Astrocyte of the spinal cord (primary cell): ENCODE data around the gene ZHX3.

Experiments
- DNase-seq: peaks from one replicate; pipeline ENCODE4 v3.0.0; 2011; ENCODE audit warnings: low read depth, low spot score
- H3K4me3 ChIP-seq: 2 replicates; pipeline ENCODE4 v1.5.1; 2011; ENCODE audit warnings: low read depth, mild to moderate bottlenecking, low read length, moderate library complexity
- CTCF ChIP-seq: IDR thresholded peaks from 2 replicates; pipeline ENCODE4 v1.5.1; 2012; ENCODE audit warnings: low read depth, mild to moderate bottlenecking, low read length, inconsistent platforms
- in situ Hi-C: cut with HindIII; loops from 2 replicates; pipeline ENCODE4 v1.10.0; 2017; ENCODE audit warnings: low sequenced_read_pairs

The ZHX3 gene

GRCh38 chr20:41145317-41145716, 172.2 kb downstream of the ZHX3 start:
- TF ChIP-seq CTCF: no peak
- no peak for DNase-seq
- no peak overlapping the region for H3K4me3 ChIP-seq
- in situ Hi-C loops: no loop called here

GRCh38 chr20:41143354-41143753, 174.2 kb downstream of the ZHX3 start:
- no peak for DNase-seq
- no peak for TF ChIP-seq CTCF
- in situ Hi-C loops: no loop called here
- H3K4me3 ChIP-seq: no peak overlapping the region

GRCh38 chr20:41142919-41143318, 174.6 kb downstream of the ZHX3 start:
- in situ Hi-C loops: no loop called here
- no peak for TF ChIP-seq CTCF
- no peak overlapping the region for H3K4me3 ChIP-seq
- no peak for DNase-seq

GRCh38 chr20:41142245-41142644, 175.3 kb downstream of the ZHX3 start:
- no peak for DNase-seq
- H3K4me3 ChIP-seq: no peak overlapping the region
- in situ Hi-C loops: no loop called here
- no peak for TF ChIP-seq CTCF

GRCh38 chr20:41141153-41141815, 176.2 kb downstream of the ZHX3 start:
- in situ Hi-C loops: no loop called here
- no peak overlapping the region for H3K4me3 ChIP-seq
- TF ChIP-seq CTCF: no peak
- peak; percentile 56 for DNase-seq

GRCh38 chr20:41140226-41141133, 177.1 kb downstream of the ZHX3 start:
- DNase-seq: no peak
- H3K4me3 ChIP-seq: no peak overlapping the region
- no peak for TF ChIP-seq CTCF
- in situ Hi-C loops: no loop called here
